Measurements from ENCODE around the gene MYBPH.

DNA sequence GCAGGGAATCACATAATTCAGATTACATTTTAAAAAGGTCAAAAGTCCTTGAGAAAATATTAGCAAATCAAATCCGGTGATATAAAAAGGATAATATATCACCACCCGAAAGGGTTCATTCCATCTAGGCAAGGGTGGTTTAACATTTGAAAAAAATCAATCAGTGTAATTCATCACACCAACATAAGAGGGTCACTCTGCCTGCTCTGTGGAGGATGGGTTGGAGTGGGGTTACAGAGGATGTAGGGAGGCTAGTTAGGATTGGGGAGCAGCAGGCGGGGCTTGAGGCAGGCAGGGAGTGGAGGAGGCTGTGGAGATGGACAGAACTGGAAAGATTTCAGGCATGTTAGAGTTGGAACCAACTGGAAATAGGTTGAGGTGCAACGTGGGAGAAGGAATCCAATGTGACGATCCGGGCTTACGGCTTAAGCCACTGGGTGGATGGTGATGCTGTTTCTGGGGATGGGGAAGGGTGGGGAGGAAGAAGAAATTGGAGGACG is 35.6 kb downstream of the MYBPH start:
- TF ChIP-seq, protein P1, sequence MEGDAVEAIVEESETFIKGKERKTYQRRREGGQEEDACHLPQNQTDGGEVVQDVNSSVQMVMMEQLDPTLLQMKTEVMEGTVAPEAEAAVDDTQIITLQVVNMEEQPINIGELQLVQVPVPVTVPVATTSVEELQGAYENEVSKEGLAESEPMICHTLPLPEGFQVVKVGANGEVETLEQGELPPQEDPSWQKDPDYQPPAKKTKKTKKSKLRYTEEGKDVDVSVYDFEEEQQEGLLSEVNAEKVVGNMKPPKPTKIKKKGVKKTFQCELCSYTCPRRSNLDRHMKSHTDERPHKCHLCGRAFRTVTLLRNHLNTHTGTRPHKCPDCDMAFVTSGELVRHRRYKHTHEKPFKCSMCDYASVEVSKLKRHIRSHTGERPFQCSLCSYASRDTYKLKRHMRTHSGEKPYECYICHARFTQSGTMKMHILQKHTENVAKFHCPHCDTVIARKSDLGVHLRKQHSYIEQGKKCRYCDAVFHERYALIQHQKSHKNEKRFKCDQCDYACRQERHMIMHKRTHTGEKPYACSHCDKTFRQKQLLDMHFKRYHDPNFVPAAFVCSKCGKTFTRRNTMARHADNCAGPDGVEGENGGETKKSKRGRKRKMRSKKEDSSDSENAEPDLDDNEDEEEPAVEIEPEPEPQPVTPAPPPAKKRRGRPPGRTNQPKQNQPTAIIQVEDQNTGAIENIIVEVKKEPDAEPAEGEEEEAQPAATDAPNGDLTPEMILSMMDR (conservative IDR thresholded peaks at IDR 0.05; ENCODE audit: low read length) = no peak
- TF ChIP-seq EZH2phosphoT487 (IDR thresholded peaks at IDR 0.05; ENCODE audit: borderline replicate concordance, low read depth, low read length) = no peak
